DOHH2 (cell line): Measurements from ENCODE around the gene HSD3B7.

Experiments used
- EZH2phosphoT487 ChIP-seq: fragments of 200-600 bp; sonication (generic); IDR thresholded peaks from 2 replicates; pipeline ENCODE4 v1.6.1; 2017; ENCODE audit warnings: borderline replicate concordance, mild to moderate bottlenecking, antibody characterized with exemption, low read length, moderate library complexity, mixed read lengths
- TF ChIP-seq, protein P1 (sequence below): fragments of 200-600 bp; sonication (generic); IDR thresholded peaks from one replicate; pipeline ENCODE4 v1.5.1; 2014; ENCODE audit warnings: antibody characterized with exemption, mild to moderate bottlenecking, low read depth, low read length; ENCODE audit not compliant: poor library complexity, severe bottlenecking

DNA sequence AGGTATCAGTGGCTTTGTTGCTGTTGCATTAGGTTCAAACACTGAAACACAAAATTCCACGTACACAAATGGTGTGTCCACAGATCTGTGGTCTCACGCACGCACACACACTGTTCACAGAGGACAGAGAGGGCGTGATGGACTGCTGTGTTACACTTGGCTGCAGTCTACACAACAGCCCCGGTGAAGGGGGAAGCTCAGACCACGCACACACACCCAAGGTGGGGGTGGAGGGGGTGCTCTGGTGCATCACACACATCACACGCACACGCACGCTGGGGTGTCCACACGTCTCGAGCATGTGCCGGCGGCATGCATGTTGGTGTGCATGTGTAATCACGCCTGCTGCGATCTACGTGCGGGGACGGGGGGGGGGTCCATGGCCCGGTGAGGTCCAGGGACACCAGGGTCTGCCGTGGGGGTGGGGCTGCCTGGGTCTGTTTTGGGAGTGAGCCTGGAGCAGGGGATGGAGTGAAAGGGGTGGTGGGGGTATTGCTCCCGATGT lies 7.3 kb downstream of the HSD3B7 start:
- TF ChIP-seq, protein P1, sequence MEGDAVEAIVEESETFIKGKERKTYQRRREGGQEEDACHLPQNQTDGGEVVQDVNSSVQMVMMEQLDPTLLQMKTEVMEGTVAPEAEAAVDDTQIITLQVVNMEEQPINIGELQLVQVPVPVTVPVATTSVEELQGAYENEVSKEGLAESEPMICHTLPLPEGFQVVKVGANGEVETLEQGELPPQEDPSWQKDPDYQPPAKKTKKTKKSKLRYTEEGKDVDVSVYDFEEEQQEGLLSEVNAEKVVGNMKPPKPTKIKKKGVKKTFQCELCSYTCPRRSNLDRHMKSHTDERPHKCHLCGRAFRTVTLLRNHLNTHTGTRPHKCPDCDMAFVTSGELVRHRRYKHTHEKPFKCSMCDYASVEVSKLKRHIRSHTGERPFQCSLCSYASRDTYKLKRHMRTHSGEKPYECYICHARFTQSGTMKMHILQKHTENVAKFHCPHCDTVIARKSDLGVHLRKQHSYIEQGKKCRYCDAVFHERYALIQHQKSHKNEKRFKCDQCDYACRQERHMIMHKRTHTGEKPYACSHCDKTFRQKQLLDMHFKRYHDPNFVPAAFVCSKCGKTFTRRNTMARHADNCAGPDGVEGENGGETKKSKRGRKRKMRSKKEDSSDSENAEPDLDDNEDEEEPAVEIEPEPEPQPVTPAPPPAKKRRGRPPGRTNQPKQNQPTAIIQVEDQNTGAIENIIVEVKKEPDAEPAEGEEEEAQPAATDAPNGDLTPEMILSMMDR = no peak
- TF ChIP-seq EZH2phosphoT487 = no peak
